Stimulated activated CD4-positive, alpha-beta T cell treated with anti-CD3 and anti-CD28 coated beads, Interleukin-15, amount 100 ng/mL, for 24 hours (primary cell): Measurements from ENCODE around the gene KPTN.

ENCODE experiments used
- DNase-seq: peaks from one replicate; pipeline ENCODE4 v3.0.0-alpha.2; 2020

KPTN gene

DNA sequence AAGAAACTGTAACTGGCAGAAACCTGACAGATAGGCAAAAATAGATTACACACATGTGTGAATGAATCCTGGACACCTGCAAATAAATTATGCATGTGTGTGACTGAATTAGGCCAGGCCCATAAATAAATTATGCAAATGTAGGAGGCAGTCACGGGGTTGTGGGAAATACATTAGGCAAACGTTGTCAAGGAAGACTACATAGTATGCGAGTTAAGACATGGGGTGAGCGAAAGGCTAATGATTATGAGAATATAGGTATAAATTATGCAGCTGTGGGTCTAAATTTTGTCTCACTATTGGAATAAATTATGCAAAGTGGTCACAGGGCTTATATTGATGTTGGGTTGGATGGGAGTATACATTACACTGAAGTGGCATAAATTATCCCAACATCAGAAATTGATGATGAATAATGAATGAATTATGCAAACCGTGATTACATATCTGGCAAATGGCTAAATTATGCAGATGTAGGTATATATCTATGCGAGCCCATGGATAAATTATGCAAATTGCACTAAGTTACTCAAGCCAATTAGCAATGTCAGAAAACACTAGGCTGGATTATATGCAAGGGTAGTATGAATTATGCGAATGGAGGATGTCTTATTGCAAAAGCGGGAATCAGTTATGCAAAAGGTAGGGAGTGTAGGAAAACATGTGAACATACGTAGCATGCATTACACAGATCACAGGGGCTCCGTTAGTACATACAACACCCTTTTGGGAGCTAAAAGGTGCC lies 19.2 kb downstream of the KPTN start:
- no peak for DNase-seq

DNA sequence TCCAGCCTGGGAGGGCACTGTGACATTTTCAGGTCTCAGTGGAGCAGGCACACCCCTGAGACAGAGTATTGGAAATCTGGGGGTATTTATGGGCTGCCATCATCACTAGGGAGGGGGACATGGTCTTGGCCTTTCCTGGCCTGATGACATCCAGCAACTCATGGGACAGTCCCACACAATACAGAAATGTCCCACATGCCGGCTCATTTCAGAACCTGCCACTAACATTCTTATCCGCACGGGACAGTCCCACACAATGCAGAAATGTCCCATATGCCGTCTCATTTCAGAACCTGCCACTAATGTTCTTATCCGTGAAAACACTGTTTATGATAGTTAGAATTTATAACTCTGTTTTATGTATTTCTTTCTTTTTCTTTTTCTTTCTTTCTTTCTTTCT lies 22.1 kb downstream of the KPTN start:
- DNase-seq: no peak

DNA sequence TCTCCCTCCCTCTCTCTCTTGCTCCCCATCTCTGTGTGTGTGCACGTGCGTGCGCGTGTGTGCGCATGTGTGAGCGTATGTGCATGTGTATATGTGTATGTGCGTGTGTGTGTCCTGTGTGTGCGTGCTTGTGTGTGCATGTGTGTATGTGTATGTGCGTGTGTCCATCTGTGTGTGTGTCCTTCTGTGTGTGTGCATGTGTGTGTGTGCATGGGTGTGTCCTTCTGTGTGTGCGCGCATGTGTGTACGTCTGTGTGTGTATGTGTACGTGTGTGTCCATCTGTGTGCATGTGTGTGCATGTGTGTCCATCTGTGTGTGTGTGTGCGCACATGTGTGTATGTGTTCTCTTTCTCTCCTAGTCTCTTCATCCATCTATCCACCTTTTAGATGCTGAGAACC lies 24.5 kb downstream of the KPTN start:
- DNase-seq: no peak

DNA sequence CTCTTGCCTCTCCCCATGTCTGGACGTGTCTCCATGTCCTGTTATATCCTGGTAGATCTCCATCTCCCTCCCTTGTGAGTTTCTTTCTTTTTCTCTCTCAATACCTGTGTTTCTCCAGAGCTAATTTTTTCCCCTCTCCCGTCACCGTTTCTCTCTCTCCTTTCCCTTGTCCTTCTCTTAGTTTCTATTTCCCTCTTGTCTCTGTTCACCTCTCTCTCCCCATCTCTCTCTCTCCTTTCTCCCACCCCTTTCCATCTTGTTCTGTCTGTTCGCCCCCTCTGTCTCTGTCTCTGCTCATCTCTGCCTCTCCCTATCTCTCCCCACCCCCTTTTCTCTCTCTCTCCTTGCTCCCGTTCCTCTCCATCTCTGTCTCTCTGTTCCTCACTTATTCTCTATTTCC lies 25.3 kb downstream of the KPTN start:
- no peak for DNase-seq

DNA sequence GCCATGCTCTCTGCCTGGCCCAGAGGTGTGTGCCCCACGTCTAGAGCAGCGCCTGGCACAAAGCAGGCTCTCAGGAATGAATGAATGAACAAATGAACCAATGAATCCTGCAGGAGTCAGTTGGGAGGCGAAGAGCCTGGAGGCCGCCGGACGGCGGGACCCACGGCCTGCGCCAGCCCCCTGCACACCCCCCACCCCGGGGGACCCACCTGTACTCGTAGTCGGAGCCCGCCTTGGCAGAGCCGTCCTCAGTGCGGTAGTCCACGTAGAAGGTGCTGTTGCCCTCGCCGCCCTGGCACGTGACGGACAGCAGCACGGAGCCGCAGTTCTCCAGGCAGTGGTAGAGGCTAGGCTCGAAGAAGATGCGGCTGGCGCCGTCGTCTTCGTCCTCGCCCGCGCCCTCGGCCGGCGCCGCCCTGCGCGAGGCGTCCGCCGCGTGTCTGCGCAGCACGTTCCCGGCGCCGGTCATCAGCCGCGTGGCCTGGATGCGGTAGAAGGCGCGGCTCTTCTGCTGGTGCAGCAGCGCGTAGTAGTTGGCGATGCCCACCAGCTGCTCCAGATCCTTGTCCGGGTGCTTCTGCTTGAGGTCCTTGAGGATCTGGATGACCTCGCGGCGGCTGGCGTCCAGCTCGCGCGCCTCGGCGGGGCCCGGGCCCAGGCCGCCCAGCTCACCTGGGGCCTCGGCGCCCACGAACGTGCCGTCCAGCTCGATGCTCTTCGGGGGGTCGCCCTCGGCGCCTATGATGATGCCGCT lies 27.1 kb downstream of the KPTN start:
- no peak for DNase-seq

DNA sequence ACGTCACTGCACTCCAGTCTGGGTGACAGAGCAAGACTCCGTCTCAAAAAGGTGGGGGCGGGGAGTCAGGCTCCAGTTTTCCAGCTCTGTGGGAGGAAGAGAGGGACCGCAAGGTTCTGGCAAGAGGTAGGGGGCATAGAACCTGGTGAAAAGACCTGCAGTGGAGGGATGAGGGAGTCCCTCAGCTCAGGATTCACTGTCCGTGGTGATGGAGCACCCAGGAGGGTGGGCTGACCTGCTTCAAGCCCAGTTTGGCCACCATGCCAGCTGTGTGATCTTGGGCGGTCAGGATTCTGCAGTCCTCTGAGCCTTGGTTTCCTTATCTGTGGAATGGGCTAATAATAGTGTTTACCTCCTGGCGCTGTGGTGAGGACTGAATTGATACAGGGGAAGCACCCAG lies 33.5 kb downstream of the KPTN start:
- DNase-seq: no peak

DNA sequence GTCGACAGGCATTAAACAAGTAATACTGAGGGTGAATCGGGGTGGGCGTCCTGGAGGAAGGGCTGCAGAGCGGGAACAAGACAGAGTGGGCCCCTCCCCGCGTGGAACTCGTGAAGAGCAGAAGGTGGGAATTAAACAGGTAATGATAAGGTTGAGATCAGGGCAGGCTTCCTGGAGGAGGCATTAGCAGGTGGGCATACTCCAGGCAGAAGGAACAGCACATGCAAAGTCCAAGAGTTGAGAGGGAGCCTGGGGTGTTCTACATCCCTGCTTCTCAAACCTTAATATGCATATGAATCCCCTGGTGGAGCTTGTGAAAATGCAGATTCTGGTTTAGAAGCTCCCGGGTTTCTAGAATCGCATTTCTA lies 35.7 kb downstream of the KPTN start:
- DNase-seq: no peak

DNA sequence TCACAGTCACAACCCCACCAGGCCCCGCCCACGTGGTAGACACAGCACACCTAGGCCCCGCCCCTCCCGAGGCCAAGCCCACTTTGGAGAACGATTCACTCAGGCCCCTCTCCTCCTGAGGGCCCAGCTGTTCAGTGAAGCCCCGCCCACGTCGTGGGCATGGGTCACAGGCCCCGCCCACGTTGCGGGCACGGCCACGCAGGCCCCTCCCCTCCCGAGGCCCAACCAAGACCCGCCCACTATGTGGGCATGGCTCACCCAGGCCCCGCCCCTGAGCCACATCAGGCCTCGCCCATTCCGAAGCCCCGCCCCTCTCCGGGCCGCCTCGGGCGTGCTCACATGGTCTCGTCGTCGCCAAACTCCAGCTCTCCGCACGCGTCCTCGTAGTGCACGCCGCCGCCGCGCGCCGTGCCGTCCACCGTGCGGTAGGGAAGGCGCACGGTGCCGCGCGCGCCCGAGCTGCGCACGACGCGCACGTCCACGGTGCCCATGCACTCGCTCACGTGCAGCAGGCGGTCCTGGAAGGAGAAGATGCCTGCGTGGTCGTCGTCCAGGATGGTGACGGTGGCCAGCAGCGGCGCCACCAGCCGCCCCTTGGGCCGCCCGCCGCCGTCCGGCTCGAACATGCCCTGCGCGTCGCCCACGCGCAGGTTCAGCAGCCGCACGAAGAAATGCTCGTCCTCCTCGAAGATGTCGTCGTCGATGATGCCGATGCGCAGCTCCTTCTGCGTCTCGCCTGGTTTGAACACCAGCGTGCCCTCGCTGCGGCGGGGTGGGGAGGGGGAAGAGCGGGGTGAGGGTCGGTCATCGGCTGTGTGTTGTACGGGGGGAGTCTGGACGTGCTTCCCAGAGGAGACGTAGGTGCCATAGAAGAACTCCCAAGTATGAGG lies 36.3 kb downstream of the KPTN start:
- peak; percentile 77 for DNase-seq

DNA sequence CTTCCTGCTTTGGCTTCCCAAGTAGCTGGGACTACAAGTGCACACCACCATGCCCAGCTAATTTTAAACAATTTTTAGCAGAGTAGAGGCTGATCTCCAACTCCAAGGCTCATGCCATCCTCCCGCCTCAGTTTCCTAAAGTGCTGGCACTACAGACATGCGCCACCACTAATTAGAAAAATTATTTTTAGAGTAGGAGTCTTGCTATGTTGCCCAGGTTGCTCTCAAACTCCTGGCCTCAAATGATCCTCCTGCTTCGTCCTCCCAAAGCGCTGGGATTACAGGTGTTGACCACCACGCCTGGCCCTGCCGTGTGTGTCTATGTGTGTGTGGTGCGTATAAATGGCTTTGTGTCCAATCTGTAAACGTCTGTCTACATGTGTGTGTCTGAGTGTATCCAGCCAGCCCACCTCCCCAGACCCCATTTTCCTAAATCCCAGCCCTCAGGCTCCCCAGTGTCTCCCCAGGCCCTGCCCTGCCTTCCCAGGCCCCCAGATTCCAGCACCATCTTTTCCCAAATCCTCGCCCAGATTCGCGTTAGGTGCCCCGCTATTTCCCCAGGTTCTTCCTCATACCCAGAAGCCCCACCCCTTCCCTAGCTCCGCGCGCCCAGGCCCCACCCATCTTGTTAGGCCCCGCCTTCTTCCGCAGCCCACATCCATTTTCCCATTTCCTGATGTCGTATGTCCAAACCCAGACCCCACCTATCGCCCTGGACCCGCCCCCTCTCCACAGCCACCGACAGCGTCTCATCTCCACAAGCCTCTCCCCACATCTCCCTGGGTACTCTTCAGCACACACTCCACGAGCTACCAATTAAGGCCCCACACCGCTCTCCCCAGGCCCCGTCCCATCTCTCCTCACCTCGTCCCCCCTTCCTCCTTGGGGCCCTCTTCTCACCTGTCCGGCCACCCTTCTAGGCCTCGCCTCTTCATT lies 37.2 kb downstream of the KPTN start:
- DNase-seq: peak; percentile 56

DNA sequence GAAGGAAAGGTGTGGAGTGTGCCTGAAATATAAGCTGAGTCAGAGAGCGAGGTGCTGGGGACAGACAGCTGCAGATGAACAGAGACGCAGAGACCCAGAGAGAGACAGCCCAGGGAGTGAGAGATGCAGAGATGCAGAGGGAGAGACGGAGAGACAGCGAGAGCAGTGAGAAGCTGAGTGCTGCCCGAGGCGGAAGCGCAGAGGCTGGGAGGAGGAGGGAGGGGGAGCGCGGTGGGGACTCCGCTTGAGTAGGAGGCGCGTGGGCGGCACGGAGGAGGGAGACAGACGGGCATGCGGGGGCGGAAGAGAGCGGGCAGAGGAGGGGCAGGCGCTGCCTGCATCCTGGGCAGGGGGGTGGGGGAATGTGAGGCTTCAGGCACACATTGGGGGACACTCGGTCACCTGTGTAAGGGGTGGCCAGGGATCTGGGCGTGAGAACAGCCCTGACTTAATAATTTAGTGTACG lies 38.0 kb downstream of the KPTN start:
- peak; percentile 54 for DNase-seq

DNA sequence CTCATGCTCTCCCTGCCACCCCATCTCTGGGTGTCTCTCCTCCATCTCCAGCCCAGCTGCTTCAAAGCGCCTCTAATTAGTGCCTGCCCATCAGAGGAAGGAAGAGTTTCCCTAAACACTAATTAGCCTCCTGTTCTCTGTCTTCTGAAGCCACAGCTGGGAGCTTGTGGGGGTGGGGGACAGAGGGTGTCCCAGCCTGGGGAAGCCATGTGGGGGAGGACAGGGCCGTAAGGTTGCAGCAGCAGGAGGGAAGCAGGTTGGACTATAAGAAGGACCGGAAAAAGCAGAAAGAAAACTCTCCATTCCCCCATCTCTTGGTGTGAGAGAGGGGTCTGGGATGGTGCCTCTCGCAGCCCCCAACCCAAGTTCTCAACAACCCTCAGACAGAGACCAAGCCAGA lies 38.5 kb downstream of the KPTN start:
- no peak for DNase-seq

DNA sequence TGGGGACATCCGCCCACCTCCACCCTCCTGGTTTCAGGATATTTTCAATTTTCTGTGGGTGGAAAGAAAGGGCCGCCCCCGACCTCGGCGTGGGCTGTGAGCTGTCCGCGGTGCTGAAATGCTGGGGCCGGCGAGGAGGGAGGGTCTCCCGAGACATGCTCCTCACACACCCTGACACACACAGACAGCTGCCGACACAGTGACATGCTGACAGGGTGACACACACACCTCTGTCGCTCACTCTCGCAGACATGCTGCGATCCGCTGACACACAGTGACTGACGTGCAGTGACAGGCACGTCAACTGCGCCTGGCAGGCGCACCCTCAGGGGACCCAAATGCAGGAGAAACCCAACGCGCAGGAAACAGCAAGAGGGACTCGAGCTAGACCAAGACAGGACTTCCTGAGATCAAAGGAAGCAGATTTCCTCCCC lies 39.6 kb downstream of the KPTN start:
- DNase-seq: peak; percentile 31

DNA sequence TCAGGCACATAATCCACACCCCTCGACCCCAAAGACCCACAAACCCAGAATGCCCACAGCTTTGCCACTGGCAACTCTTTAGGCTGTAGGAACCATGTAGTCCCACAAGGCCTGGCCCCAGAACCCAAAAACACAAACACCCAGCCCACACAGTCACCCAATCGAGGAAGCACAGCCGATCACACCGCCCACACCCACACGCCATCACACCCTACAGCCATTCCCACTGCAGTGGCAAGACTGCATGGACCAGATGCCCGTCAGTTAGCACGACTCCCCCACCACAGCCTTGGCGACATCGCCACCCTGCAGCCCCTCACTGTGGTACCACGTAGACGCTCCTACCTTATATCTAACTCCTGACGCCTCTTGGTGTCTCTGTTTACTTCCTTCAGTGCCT lies 40.7 kb downstream of the KPTN start:
- DNase-seq: no peak

DNA sequence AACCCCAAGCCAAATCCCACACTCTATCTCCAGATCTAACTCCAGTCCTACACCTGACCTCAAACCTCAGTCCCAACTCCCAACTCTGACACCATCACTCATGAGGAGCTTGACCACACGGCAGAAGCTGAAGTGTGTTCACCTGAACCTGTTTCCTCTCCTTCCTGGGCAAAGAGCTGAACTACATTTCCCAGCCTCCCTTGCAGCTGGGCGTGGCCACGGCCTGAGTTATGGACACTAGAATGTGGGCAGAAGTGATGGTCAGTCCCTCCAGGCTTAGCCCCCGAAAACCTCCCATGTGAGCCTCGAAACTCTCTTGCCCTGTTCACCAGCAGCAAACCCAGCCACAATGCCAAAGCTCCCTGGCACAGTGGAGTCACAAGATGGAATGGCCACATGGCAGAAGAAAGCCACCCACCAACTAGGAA lies 45.2 kb downstream of the KPTN start:
- DNase-seq: no peak

DNA sequence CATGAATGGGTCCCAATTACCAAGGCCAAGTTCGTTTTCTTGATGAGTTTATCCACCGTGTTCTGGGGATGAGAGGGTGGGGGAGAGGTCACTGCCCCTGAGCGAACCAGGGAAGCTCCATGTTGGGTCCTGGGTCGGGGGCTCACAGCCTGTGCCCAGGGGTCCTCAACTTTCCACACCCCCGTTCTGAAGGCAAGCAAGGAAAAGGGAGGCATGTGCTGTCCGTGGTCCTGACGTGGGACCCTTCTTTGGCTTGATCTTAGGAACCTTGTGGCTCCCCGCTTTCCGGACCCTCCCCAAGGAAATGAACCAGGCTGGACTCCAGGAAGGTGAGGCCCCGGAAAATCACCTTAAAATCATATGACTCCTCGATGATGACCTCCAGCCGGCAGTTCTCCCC lies 46.5 kb downstream of the KPTN start:
- DNase-seq: no peak

DNA sequence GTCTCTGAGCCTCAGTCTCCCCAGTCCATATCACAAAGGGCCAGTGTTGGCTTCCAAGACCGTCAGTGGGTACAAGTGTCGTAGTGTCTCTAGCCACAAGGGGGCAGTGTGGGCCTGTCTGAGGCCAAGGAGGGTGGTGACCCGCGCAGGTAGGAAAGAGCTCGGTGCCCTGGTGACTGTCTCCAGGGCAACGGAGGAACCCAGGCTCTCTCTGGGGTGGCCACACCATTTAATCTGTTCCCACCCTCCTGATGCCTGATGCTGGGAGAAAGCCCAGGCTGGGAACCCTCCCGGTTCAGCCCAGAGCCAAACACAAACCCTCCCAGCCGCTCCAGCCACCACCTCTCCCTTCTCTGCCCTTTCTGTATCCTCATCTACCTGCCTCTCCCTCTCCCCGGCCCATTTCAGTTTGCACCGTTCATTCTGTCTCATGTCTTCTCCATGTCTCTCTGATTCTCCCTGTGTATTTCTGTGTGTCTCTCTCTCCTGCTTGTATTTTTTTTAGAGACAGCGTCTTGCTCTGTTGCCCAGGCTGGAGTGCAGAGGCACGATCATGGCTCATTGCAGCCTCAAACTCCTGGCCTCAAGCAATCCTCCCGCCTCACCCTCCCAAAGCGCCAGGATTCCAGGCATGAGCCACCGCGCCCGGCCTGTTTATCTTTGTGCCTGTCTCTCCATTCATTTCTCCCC lies 47.2 kb downstream of the KPTN start:
- DNase-seq: peak; percentile 89

DNA sequence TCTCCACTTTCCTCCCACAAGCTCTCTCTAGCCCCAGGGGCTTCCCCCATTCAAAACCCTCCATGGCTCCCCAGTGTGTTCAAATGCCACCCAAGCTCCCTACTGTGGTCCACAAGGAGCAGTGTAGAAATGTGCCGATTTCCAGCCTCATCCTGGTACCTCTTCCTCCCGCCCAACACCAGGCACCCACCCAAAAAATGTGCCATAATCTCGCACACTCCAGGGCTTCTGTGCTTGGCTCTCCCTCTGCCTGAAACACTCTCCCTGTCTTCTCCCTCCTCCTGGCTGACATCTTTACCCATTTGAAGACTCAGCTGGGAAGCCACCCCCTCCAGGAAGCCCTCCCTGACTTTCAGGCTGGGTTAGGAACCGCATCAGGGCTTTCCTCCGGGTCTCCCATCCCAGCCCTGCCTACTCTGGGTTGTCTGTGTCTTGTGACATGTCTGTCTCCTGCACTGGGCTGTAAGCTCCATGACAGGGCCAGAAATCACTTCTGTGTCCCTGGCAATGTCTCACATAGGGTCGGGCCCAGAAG lies 48.1 kb downstream of the KPTN start:
- no peak for DNase-seq

DNA sequence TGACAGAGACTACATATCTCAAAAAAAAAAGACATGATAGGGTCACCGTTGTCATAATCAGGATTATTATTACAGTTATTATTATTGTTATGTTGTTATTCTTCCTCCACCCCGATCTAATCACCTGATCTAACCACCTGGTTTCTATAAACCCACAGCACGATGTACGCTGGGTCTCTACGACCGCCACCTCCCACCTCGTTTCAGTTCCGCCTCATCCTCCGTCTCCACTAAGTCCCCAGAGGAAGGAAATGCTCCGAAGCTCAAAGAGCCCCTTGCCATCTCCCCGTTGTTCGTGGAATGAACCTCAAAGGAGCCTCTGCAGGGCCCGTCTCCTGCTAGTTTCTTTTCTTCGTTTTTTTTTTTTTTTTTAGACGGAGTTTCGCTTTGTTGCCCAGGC lies 48.8 kb downstream of the KPTN start:
- DNase-seq: no peak

DNA sequence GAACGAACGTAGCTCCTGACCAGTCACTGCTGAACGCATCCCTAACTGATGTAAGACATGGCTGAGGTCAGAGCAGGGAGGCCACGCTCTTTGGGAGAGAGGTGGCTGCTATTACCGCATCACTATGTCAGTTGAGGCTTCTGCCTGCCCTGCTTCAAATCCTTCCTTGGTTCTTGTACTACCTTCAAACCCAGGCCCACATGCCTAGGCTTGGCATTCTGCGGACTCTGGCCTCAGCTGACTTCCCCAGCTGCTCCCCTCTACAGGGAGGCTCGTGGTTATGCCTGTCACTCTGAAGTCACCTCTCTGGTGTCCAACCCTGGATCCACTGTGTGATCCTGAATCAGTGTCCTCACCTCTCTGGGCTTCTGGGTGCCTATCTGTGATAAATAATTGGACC lies 49.9 kb downstream of the KPTN start:
- no peak for DNase-seq

DNA sequence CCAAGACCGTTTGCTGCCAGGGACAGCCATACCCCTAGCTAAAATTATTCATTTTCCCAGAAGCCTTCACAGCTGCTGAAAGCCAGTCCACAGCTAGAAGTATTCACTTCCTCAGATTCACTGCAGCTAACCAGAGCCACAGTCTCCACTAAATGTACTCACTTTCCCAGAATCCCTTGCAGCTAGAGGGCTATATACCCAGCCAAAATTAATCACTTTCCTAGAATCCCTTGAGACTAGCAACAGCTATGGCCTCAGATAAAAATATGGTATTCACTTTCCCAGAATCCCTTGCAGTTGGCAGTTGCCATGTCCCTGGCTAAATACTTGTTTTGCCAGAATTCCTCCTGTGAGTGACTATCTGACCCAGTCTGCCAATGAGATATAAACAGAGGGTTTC lies 50.9 kb downstream of the KPTN start:
- no peak for DNase-seq

DNA sequence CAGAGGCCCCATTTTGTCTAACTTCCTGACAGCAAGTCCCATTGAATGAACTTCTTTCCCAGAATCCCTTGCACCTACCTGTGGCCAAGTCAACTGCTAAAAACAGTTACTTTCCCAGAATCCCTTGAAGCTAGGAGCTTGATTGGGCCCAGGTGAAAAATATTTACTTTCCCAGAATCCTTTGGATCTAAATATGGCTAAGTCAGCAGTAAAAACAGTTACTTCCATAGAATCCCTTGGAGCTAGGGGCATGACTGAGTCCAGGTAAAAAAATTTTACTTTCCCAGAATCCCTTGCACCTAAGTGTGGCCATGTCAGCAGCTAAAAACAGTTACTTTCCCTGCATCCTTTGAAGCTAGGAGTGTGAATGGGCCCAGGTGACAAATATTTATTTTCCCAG lies 51.5 kb downstream of the KPTN start:
- DNase-seq: no peak
